SU-DHL-6 (cell line): ENCODE data around the gene EYA2.

Experiments used
- H2AFZ ChIP-seq: fragments of 200-600 bp; sonication (generic); 2 replicates; pipeline ENCODE4 v1.6.1; 2014; ENCODE audit warnings: low read depth, mild to moderate bottlenecking, moderate library complexity, mixed read lengths, antibody characterized with exemption, low read length; ENCODE audit not compliant: severe bottlenecking
- H3F3A ChIP-seq: fragments of 200-600 bp; shearing (Covaris generic); 2 replicates; pipeline ENCODE4 v1.6.0; 2016; ENCODE audit warnings: antibody characterized with exemption, mild to moderate bottlenecking; ENCODE audit not compliant: insufficient read depth
- H3K27ac ChIP-seq: fragments of 200-600 bp; sonication (generic); 2 replicates; pipeline ENCODE4 v1.5.1; 2016; ENCODE audit warnings: low read depth, mild to moderate bottlenecking, low read length, moderate library complexity, mixed read lengths
- H3K27me3 ChIP-seq: fragments of 200-600 bp; sonication (generic), shearing (Covaris generic); 2 replicates; pipeline ENCODE4 v1.6.0; 2014; ENCODE audit warnings: mild to moderate bottlenecking, low read length
- H3K36me3 ChIP-seq: fragments of 200-600 bp; sonication (generic); 2 replicates; pipeline ENCODE4 v1.6.1; 2014; ENCODE audit warnings: mild to moderate bottlenecking, low read length, mixed read lengths
- H3K4me2 ChIP-seq: fragments of 300-600, 200-600 bp; shearing (Covaris generic), sonication (generic); 2 replicates; pipeline ENCODE4 v1.6.0; 2014; ENCODE audit warnings: low read length, low read depth, mild to moderate bottlenecking; ENCODE audit not compliant: poor library complexity, severe bottlenecking
- H3K4me3 ChIP-seq: fragments of 200-600 bp; sonication (generic); 2 replicates; pipeline ENCODE4 v1.5.1; 2014; ENCODE audit warnings: antibody characterized with exemption, low read length, mild to moderate bottlenecking, mixed read lengths; ENCODE audit not compliant: insufficient read depth, poor library complexity, severe bottlenecking
- H3K79me2 ChIP-seq: fragments of 200-600 bp; sonication (generic); 2 replicates; pipeline ENCODE4 v1.6.1; 2014; ENCODE audit warnings: mild to moderate bottlenecking, low read length, moderate library complexity; ENCODE audit not compliant: insufficient read depth
- H3K9ac ChIP-seq: fragments of 200-600 bp; sonication (generic); 2 replicates; pipeline ENCODE4 v1.7.0; 2014; ENCODE audit warnings: mild to moderate bottlenecking, low read length
- H3K9me2 ChIP-seq: fragments of 200-600 bp; sonication (generic); replicated peaks from 2 replicates; pipeline ENCODE4 v1.6.1; 2014; ENCODE audit warnings: low read length; ENCODE audit not compliant: insufficient read depth
- H3K9me3 ChIP-seq: fragments of 200-600 bp; sonication (generic); 2 replicates; pipeline ENCODE4 v1.6.1; 2014; ENCODE audit warnings: low read length, mixed read lengths; ENCODE audit not compliant: insufficient read depth
- H4K20me1 ChIP-seq: fragments of 200-600 bp; sonication (generic); 2 replicates; pipeline ENCODE4 v1.6.1; 2014; ENCODE audit warnings: low read depth, mild to moderate bottlenecking, antibody characterized with exemption, low read length, moderate library complexity, mixed read lengths
- CTCF ChIP-seq: fragments of 200-600 bp; sonication (generic); IDR thresholded peaks from one replicate; pipeline ENCODE4 v1.5.1; 2017; ENCODE audit warnings: antibody characterized with exemption, mild to moderate bottlenecking, low read length, moderate library complexity; ENCODE audit not compliant: insufficient read depth, poor library complexity, severe bottlenecking
- EZH2phosphoT487 ChIP-seq: fragments of 200-600 bp; sonication (generic), shearing (Covaris generic); conservative IDR thresholded peaks from 2 replicates; pipeline ENCODE4 v1.6.1; 2018; ENCODE audit warnings: mild to moderate bottlenecking, antibody characterized with exemption, low read length, moderate library complexity, mixed read lengths

Gene EYA2

GRCh38 chr20:47227119-47227518, 332.5 kb downstream of the EYA2 start:
- Histone ChIP-seq H3K4me3 (no peak overlapping the region), H3K9ac (no peak overlapping the region), H3K27me3 (no peaks in the 10 kb centered on the region), H3K79me2 (no peaks in the 10 kb centered on the region), H2AFZ (no peak overlapping the region), H3K9me2 (no peaks in the 10 kb centered on the region), H3K9me3 (no peaks in the 10 kb centered on the region), H3F3A (no peaks in the 10 kb centered on the region; the same call in 1 of the 2 replicates), H3K27ac (no peak overlapping the region), H4K20me1 (no peaks in the 10 kb centered on the region), H3K36me3 (peaks cover 27% of the 10 kb centered on the region; the same call in 1 of the 2 replicates), H3K4me2 (no peak overlapping the region)
- TF ChIP-seq EZH2phosphoT487 (no peak), CTCF (no peak)

GRCh38 chr20:47227576-47227975, 332.9 kb downstream of the EYA2 start:
- Histone ChIP-seq H3K36me3 (peaks cover 27% of the 10 kb centered on the region; the same call in 1 of the 2 replicates), H3K27me3 (no peaks in the 10 kb centered on the region), H4K20me1 (no peaks in the 10 kb centered on the region), H3F3A (no peaks in the 10 kb centered on the region; the same call in 1 of the 2 replicates), H3K79me2 (no peaks in the 10 kb centered on the region), H3K4me3 (no peak overlapping the region), H2AFZ (no peak overlapping the region), H3K9me3 (no peaks in the 10 kb centered on the region), H3K4me2 (no peak overlapping the region), H3K9me2 (no peaks in the 10 kb centered on the region), H3K9ac (no peak overlapping the region), H3K27ac (no peak overlapping the region)
- TF ChIP-seq CTCF (no peak), EZH2phosphoT487 (no peak)

- no peaks in the 10 kb centered on the region for H3K9me3 ChIP-seq
- no peaks in the 10 kb centered on the region for H3K27me3 ChIP-seq
- no peaks in the 10 kb centered on the region for H3K79me2 ChIP-seq
- no peaks in the 10 kb centered on the region for H4K20me1 ChIP-seq
- no peak overlapping the region for H2AFZ ChIP-seq
- no peak overlapping the region for H3K4me3 ChIP-seq
- no peaks in the 10 kb centered on the region for H3K9me2 ChIP-seq
- no peak for TF ChIP-seq EZH2phosphoT487
- TF ChIP-seq CTCF, result no peak
- no peak overlapping the region for H3K4me2 ChIP-seq
- no peaks in the 10 kb centered on the region; the same call in 1 of the 2 replicates for H3F3A ChIP-seq
- H3K9ac ChIP-seq, result no peak overlapping the region
- peaks cover 26% of the 10 kb centered on the region; the same call in 1 of the 2 replicates for H3K36me3 ChIP-seq
- no peak overlapping the region for H3K27ac ChIP-seq
Measured at GRCh38 chr20:47228654-47229053, 334.0 kb downstream of the EYA2 start.
